ENCODE data around the gene SAMD5.

DNA sequence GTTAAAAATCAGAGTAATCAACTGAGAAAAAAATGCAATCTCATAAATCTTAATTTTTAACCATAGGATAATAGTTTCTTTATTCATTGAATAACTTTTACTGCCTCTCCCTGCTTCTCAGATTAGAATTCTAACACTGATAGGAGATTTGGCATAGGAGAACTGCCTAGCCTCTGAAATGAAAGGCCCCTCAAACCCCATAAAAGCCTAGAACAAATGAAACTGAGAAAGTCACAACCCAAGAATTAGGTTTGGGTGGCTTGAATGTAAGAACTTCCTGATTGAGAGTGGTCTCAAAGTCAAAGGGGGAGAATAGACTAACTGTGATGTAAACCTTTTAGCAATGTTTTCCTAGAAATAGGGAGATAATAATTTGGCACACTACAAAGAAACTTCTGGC lies 52.2 kb downstream of the SAMD5 start:
- TF ChIP-seq EZH2 (IDR thresholded peaks at IDR 0.05; ENCODE audit: low read depth, low read length, severe bottlenecking) = no peak
- TF ChIP-seq CTCF (IDR thresholded peaks at IDR 0.05; ENCODE audit: control extremely low read depth in 1 of 3, insufficient read depth in 1 of 3, low read depth in 1 of 3, low read length in 3 of 3) = no peak
- no peak for TF ChIP-seq BACH1 (IDR thresholded peaks at IDR 0.05; ENCODE audit: low read length)
- TF ChIP-seq POLR2A (IDR thresholded peaks at IDR 0.05; ENCODE audit: control extremely low read depth in 1 of 2, low read depth in 2 of 2, low read length in 2 of 2) = no peak
- no peak for TF ChIP-seq EP300 (IDR thresholded peaks at IDR 0.05; ENCODE audit: borderline replicate concordance in 1 of 2, low read depth in 2 of 2, low read length in 2 of 2)

Data from H1 (cell line).